ENCODE results near the gene GINS2. TPM values are rescaled to one million over a fixed set of nuclear protein-coding genes. Genes with fewer than 3 reads are reported as not detected.

Gene GINS2
- total RNA-seq, 1 experiment from 2014 or later, result 52.7 TPM

- Histone ChIP-seq H3K23ac (ENCODE audit: insufficient read length, low read depth, low read length) (no peak overlapping the region), H3K4me2 (ENCODE audit: insufficient read depth, insufficient read length, low read length) (no peak overlapping the region), H3K9ac (ENCODE audit: extremely low read depth, insufficient read length, low read length) (no peak overlapping the region), H3K14ac (ENCODE audit: insufficient read depth, low read length) (no peak overlapping the region), H2BK5ac (ENCODE audit: insufficient read length, low read length) (no peak overlapping the region), H2BK20ac (ENCODE audit: low read depth, low read length, poor library complexity, severe bottlenecking) (no peak overlapping the region), H4K20me1 (ENCODE audit: control insufficient read depth, insufficient read depth, insufficient read length) (peaks cover 2% of the 10 kb centered on the region), H3K27ac (ENCODE audit: insufficient read length, low read depth, low read length) (no peak overlapping the region), H3K18ac (ENCODE audit: insufficient read length, low read depth, low read length) (no peak overlapping the region), H3K23me2 (ENCODE audit: insufficient read length, low read depth, low read length, poor library complexity, severe bottlenecking) (no peaks in the 10 kb centered on the region), H3K9me3 (ENCODE audit: control insufficient read depth, low read depth, low read length) (no peaks in the 10 kb centered on the region), H2BK12ac (ENCODE audit: insufficient read length, low read depth, low read length) (no peak overlapping the region), H2AK5ac (ENCODE audit: insufficient read length, low read length) (no peak overlapping the region), H3K4ac (ENCODE audit: low read depth, low read length) (no peak overlapping the region), H3K79me1 (ENCODE audit: insufficient read depth, low read depth, low read length, poor library complexity, severe bottlenecking) (no peaks in the 10 kb centered on the region), H2AFZ (ENCODE audit: low read length) (no peak overlapping the region), H2BK15ac (ENCODE audit: low read depth, low read length) (no peak overlapping the region), H2BK120ac (ENCODE audit: low read depth, low read length, poor library complexity, severe bottlenecking) (no peak overlapping the region), H3K79me2 (ENCODE audit: insufficient read depth, low read length) (no peaks in the 10 kb centered on the region), H3K56ac (ENCODE audit: insufficient read length, low read depth, low read length) (no peak overlapping the region), H4K91ac (ENCODE audit: insufficient read length, low read depth, low read length) (no peak overlapping the region), H3K27me3 (ENCODE audit: insufficient read depth, low read length) (no peaks in the 10 kb centered on the region), H4K8ac (replicated peaks; ENCODE audit: insufficient read length, low read depth, low read length) (no peak overlapping the region), H4K5ac (ENCODE audit: insufficient read length, low read depth, low read length) (no peak overlapping the region), H3T11ph (ENCODE audit: low read length) (no peak overlapping the region), H3K4me1 (ENCODE audit: insufficient read depth, low read length) (no peaks in the 10 kb centered on the region)
- TF ChIP-seq CTCF (conservative IDR thresholded peaks at IDR 0.05), result no peak
- no peak for DNase-seq
- Mint-ChIP-seq H3K36me3 (ENCODE audit: insufficient read depth in 1 of 3, low read depth in 3 of 3) (peaks cover 59 to 99% (median 96%) of the 10 kb centered on the region in 3 experiments; a peak in 6 of 7 replicates), H3K4me1 (no peaks in the 10 kb centered on the region), H3K27ac (peak overlapping the region; percentile 78 to 87 (median 84); a peak in 5 of 7 replicates), H3K4me3 (no peak overlapping the region; a peak in 1 of 5 replicates), H3K27me3 (ENCODE audit: low read depth) (no peaks in the 10 kb centered on the region; the same call in none of the 2 replicates), H3K9me3 (no peaks in the 10 kb centered on the region)
- no CpG with 5 or more reads among the region's 16 CpGs for WGBS (ENCODE audit: extremely low coverage, insufficient read length, low lambda C conversion rate)
These were observed 20.8 kb downstream of the GINS2 start for GRCh38 chr16:85667841-85668413.
